Fibroblast of skin of scalp (primary cell): ENCODE data around the gene RERE.
A peak's percentile ranks its signal among the peaks of the same experiment; 100 is the strongest.
"Not testable (repeated sequence)": the region's sequence is repeated elsewhere in the genome, so short reads cannot be mapped to it uniquely, and the experiment has no call there.

Experiments
- DNase-seq: peaks from one replicate; pipeline ENCODE4 v3.0.0-alpha.2; 2013

Gene RERE

GRCh38 chr1:8714173-8714572 is 103.3 kb downstream of the RERE start:
- DNase-seq, result no peak

- DNase-seq, result peak; percentile 93
These were observed 104.8 kb downstream of the RERE start for GRCh38 chr1:8712413-8713231.

GRCh38 chr1:8711873-8712412 is 105.5 kb downstream of the RERE start:
- DNase-seq, result no peak

- DNase-seq, result peak; percentile 38
These were observed 106.3 kb downstream of the RERE start for GRCh38 chr1:8711151-8711550.

- DNase-seq, result no peak
These were observed 109.2 kb downstream of the RERE start for GRCh38 chr1:8708259-8708658.

- peak; percentile 66 for DNase-seq
These were observed 110.4 kb downstream of the RERE start for GRCh38 chr1:8706995-8707396.

- DNase-seq, result no peak
These were observed 111.1 kb downstream of the RERE start for GRCh38 chr1:8706291-8706690.

- no peak for DNase-seq
These were observed 112.5 kb downstream of the RERE start for GRCh38 chr1:8704866-8705506.

- peak; percentile 90 for DNase-seq
These were observed 114.3 kb downstream of the RERE start for GRCh38 chr1:8702850-8703810.

- DNase-seq, result no peak
These were observed 115.0 kb downstream of the RERE start for GRCh38 chr1:8702472-8702849.

- no peak for DNase-seq
These were observed 115.5 kb downstream of the RERE start for GRCh38 chr1:8701794-8702471.

- DNase-seq, result no peak
These were observed 117.8 kb downstream of the RERE start for GRCh38 chr1:8699679-8700078.

GRCh38 chr1:8698937-8699447 is 118.4 kb downstream of the RERE start:
- DNase-seq, result no peak

GRCh38 chr1:8698012-8698630 is 119.3 kb downstream of the RERE start:
- DNase-seq, result no peak

GRCh38 chr1:8695442-8695841 is 122.0 kb downstream of the RERE start:
- DNase-seq, result not testable (repeated sequence)

- no peak for DNase-seq
These were observed 124.3 kb downstream of the RERE start for GRCh38 chr1:8693107-8693506.

- no peak for DNase-seq
These were observed 125.8 kb downstream of the RERE start for GRCh38 chr1:8691662-8692061.

GRCh38 chr1:8690253-8690525 is 127.3 kb downstream of the RERE start:
- no peak for DNase-seq

GRCh38 chr1:8689431-8690252 is 127.8 kb downstream of the RERE start:
- no peak for DNase-seq

- DNase-seq, result no peak
These were observed 129.9 kb downstream of the RERE start for GRCh38 chr1:8687538-8687937.

GRCh38 chr1:8687039-8687438 is 130.4 kb downstream of the RERE start:
- no peak for DNase-seq
